Measurements from ENCODE around the gene NID2.

NID2 gene

DNA sequence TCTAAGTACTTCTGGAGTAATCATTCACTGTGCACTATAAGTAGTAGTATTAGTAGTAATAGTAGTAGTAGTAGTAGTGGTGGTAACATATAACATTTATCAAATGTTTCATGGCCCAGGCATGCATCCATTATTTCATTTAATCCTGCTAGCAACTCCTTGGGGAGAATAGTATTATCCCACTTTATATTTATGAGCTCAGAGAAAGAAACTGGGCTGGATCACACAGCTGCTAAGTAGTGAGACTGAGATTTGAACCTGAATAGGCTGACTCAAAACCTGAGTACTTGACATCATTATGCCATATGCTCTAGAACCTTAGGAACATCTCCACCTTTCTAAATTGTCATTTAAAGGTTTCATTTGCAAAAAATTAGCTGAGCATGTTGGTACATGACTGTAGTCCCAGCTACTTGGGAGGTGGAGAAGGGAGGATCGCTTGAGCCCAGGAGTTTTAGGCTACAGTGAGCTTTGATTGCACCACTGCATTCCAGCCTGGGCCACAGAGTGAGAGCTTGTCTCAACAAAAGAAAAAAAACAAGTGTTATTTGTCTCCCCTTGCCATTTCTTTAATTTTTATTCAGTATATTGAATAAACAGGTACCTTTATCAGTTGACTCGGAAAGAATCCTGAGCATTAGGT is 11.4 kb upstream of the NID2 start:
- in situ Hi-C loops (cut with MboI; ENCODE audit: low sequenced_read_pairs): no loop called here

DNA sequence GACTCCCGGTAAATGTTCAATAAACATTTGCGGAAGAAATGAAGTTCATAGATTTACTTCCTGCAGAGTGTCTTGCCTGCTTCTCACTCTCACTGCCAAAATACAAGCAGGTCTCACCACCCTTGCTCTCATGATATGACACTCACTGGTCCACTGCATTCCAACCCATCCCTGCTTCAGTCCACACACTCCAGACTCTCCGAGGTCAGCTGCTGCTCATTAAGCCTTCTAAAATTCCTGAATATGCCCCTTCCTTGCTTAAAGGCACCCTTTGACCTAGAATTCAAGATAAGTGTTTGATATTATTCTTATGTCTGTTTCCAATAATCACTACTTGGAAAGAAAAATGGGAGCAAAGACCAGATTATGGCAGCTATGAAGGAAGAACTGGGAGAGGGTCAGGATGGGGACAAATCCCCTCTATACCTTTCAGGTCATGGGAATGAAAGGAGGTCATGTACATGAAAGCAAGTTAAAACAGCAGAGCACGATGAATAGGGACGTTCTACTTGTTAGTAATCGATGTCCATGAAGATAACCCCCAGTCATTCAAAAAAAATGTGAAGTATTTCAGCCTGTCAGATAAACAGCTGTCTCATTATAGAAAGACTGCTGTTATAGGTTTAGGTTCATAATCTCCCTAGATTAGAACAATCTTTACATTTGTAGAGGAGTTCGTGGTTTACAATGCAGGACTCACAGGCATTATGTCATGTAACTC is 10.5 kb upstream of the NID2 start:
- in situ Hi-C loops (cut with MboI; ENCODE audit: low sequenced_read_pairs): no loop called here

DNA sequence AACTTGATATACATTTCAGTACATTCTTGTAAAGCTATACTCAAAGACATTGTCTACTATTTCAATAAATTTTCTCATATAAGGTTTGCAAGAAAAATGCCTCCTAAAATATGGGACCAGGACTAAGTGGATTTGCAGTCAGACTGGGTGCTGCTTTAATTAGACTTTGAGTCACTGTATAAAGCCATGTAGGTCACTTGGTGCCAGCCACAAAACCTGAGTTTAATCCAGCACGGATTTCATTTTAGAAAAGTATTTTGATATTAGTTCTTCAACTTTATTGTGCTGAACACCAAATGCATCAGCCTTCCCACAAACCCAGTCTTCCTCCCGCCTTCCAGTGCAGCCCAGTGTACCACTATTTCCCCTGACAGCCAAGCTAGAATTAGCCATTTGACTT is 9.9 kb upstream of the NID2 start:
- in situ Hi-C loops (cut with MboI; ENCODE audit: low sequenced_read_pairs): no loop called here

DNA sequence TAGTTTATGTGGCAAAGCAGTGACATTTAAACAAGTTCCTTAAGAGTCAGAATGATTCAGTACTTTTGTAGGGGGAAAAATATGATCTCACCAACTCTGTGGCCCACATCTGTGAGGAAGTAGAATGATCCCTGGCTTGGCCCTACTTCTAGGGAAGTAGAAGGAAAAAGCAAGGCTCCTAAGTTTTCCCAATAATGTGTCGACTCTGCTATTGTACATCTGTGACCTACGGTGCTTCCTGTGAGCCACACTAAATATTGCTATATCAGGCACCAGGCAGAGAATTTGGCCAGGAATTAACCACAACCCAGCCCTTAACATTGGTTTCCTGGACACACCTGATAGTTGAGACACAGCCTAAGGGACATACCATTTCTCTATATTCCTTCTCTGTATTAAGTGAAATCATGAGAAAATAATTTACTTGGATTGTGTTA is 9.3 kb upstream of the NID2 start:
- in situ Hi-C loops (cut with MboI; ENCODE audit: low sequenced_read_pairs): no loop called here

DNA sequence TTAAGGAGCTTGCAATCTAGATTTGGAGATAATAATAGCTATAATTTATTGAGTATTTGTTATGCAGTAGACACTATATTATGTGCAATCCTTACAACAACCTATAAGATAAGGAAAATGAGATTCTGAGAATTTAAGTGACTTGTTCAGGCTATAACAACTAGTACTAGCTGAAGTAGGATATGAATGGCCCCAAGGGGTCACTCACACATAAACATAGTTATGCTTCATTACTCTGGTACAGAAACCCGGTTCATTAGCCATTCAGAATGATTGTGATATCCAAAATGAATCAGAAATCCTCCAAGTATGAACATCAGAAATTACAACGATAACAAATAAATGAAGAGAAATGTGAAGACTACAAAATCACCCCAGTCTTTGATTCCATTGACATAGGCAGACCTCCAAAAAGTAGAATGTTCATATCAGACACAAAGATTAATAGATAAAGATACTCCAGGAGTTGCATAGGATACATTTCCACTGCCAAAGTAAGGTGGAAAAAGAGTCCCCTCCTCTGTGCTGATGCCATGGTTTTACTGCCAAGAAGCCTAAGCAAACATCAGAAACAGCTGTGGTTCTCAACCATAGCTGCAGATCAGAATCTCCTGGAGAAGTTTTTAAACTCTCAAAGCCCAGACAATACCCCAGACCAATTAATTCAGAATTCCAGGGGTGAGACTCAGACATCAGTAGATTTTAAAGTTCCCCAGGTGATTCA is 8.6 kb upstream of the NID2 start:
- in situ Hi-C loops (cut with MboI; ENCODE audit: low sequenced_read_pairs): no loop called here

DNA sequence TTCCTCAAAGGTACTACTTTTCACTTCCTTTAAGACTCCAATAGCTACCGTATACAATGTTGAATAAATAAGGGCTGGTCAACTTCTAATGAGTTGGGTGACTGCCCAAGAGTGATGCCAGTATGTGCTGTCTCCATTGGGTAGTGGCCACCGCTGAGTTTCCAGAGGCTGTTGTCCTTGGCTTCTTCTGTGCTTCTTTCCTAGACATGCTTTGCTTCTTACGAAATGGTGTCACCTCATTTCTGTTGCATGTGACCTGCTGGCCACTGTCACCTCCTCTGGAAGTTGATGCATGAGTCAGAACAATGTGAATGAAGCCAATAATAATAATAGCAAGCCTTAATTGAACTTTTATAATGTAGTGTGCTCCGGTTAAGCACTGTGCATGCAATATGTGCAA is 7.5 kb upstream of the NID2 start:
- in situ Hi-C loops (cut with MboI; ENCODE audit: low sequenced_read_pairs): no loop called here

DNA sequence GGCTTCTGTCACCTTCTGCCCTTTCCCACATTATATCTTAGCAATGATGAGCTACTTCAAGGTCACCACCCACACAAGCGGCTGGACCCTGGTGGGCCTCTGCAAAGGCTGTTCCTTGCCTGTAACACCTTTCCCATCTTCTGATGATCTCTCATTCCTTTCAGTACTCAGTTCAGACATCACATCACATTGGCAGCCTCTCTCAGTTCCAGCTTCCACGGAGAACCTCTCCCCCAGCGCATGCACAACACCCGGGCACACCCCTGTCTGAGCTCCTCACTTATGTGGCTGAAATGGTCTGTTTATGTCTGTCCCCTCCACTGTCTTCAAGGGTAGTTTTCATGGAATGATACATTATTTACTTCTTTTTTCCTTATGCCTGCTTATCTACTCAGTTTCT is 6.5 kb upstream of the NID2 start:
- in situ Hi-C loops (cut with MboI; ENCODE audit: low sequenced_read_pairs): no loop called here

DNA sequence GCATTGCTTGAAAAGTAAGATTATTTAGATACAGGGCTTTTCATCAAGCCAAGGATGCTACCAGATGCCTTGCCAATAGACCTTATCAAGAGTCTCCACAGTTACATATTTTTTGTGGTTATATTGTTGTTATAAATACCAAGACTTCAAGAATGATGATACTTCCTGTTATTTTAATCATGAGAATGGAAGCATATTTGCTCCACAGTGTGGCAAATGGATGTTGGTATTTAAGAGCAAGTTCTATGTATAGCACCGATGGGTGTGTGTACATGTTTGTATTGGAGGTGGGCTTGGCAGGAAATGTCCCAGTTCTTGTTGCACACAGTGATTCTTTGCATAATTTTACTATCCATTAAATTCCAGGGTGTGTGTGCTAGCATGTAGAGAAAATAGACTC is 4.4 kb upstream of the NID2 start:
- in situ Hi-C loops (cut with MboI; ENCODE audit: low sequenced_read_pairs): no loop called here

DNA sequence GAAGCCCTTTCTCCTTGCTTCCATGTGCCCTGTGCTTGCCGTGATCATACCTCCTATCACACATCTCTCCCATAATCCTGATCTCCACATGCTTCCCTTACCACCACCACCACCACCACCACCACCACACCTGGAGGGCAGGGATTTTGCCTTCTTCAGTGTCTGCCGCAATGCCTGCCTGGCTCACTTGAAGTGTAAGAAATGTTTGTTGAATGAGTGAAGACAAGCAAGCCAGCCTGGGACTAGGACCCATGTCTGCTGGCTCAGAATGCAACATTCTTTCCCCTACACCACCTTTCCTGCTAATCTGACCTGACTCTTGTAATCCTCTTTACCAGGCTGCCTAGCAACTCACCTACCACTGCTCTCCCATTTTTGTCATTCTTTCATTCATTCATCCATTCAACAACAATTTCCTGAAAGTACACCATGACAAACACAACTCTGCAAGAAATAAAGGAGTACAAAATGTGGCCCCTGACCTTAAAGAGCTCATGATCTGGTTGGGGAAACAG is 3.5 kb upstream of the NID2 start:
- in situ Hi-C loops (cut with MboI; ENCODE audit: low sequenced_read_pairs): no loop called here

DNA sequence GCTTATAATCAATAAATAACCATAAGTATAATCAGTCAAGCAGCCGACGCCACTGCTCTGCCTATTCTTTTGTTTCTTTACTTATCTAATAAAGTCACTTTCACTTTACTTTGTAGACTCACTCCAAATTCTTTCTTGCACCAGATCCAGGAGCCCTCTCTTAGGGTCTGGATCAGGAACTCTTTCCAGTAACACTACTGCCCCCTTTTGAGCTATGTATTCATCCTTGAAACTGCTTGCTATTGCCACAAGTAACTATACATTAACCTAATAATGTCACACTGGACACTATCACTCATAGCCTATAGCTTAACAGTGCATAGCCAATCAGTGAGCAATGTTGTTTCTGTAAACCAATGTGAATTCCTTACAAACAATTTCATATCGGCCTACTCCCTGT is 2.8 kb upstream of the NID2 start:
- in situ Hi-C loops (cut with MboI; ENCODE audit: low sequenced_read_pairs): no loop called here

DNA sequence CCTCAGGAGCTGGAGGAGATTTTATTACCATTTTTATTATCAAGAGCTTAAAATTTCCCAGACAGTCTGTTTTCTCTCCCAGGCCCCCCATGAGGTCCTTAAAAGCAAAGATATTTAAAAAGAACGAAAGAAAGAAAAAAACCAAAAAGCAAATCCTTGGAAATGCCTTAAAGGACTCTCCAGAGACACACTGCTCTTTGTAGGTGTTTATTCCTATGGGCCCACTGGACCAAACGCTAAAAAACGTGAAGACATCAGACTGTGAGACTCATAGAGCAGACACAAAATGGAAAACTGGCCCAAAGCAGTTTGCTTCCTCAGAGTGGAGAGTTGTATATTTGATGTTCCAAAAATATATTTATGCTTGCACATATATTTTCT is 1.2 kb upstream of the NID2 start:
- in situ Hi-C loops (cut with MboI; ENCODE audit: low sequenced_read_pairs): no loop called here

DNA sequence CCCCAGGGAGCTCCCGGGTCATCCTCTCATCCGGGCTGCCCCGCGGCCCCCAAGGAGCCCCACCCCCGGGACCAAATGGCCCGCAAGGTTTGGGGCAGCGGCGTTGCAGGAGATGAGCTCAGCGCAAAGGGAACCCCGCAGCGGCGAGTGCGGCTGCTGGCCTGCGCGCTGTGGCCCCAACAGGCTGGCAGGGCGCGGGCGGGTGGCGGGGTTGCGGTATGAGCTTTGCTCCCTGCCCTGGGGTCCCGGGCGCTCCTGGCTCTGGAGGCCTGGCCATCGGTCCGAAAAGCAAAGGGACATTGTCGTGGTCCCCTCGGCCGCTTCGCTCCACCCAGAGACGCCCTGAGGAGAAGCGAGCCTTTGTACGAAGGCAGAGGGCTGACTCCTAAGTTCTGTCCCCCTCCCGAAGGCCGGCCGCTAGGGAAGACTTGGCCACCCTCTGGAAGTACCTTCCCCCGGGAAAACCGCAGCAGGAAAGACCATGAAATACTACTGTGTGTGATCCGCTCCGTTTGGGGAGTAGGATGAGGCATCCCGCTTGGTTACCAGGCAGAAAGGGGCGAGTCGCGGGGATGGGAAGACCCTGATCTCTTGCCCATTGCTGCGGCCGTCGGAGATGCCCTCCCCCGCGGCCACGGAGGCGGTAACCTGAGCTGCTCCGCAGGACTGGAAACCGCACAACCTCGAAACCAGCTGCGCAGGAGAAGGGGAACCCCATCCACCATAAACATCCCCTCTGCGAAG is 620 bp upstream of the NID2 start:
- in situ Hi-C loops (cut with MboI; ENCODE audit: low sequenced_read_pairs): no loop called here

DNA sequence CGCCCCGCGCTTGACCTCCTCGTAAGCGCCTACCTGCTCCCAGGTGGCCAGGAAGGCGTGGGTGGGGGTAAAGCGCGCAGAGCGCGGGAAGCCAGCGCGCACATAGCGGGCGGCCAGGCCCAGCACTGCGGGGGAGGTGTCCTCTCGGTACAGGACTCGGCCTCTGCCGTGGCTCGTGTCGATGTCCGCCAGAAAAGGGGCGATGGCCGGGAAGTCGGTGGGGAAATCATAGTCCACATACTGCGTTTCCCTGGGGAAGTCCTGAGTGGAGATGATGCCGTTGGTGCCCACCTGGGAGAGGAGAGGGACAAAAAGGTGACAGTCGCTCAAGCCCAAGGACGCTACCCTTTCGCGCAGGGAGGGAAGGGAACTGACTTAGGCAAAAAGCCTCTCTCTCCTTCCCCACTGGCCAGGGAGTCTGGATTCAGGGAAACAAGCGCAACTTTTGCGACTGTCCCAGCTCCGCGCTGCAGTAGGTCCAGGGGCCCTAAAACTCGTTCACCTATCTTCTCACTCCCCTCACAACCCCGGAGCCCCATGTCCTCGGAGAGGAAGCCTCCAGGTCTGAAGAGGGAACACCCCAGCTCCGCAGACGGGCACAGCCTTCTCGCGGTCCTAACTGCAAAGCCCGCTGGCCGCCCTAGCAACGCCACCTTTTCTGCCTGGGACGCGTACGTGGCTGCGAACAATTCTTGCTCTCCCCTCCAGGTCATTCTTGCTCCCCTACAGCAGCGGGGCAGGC is 815 bp downstream of the NID2 start:
- in situ Hi-C loops (cut with MboI; ENCODE audit: low sequenced_read_pairs): no loop called here

DNA sequence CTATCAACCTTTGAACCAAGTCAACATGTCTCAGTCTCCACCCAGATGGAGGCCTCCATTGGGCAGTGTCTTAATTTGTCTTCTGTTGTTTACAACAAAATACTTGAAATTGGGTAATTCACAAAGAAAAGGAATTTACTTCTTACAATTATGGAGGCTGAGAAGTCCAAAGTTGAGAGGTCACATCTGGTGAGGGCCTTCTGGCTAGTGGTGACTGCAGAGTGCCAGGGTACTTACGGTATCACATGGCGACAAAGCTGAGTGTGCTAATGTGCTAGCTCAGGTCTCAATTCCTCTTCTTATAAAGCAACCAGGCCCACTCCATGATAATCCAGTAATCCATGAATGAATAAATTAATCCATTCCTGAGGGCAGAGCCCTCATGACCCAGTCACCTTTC is 4.7 kb downstream of the NID2 start:
- in situ Hi-C loops (cut with MboI; ENCODE audit: low sequenced_read_pairs): no loop called here

DNA sequence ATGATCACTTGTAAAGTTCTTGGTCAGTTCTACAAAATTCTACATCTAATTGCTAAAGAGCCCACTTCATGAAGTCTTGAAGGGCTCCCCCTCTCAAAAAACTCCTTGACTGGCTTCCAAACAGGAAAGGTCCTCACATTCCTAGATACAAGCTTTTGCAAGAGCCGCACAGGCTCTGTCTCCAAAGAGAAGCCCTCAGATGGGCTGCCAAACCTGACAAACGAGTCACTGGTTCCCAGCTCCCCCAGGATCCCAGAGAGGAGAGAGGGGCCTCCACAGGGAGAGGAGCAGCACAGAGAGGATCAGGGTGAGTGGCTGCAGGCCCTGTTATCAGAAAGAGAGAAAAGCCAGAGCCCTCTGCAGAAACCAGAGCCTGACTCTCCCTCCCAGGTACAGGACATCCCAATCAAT is 5.8 kb downstream of the NID2 start:
- in situ Hi-C loops (cut with MboI; ENCODE audit: low sequenced_read_pairs): no loop called here

DNA sequence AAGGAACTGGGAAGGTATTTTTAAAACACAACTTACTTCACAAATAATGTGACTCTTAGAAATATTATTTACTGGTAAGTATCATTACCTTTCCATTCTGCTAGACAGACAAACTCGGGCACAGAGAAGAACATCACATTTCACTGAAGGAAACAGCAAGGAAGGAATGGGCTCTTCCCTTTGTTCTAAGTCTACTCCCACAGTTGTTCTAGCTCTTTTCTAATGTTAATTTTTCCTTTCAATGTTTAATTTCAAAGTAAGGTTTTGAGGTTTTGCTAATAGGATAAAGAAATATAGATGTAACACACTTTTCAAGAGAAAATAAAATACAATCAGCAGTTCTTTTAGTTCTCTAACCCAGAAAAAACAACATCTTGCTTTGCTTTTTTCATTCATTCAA is 7.0 kb downstream of the NID2 start:
- in situ Hi-C loops (cut with MboI; ENCODE audit: low sequenced_read_pairs): no loop called here

DNA sequence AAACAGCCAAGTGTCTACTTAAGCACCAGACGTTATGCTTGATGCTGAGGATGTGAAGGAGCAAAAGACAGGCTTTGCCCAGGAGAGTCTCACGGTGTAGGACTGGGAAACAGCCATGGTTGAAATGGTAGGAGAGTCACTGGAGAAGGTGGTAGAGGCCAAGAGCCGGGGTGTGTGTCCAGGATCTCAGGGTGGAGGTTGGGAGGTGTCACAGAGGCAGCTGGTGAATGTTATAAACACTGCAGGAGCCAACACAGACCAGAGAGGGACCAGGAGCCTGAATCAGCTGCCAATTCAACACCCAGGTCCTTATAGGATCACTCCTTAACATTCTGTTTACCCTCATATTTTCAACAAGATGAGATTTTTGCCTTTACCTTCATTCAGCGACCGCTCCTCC is 7.5 kb downstream of the NID2 start:
- in situ Hi-C loops (cut with MboI; ENCODE audit: low sequenced_read_pairs): no loop called here

DNA sequence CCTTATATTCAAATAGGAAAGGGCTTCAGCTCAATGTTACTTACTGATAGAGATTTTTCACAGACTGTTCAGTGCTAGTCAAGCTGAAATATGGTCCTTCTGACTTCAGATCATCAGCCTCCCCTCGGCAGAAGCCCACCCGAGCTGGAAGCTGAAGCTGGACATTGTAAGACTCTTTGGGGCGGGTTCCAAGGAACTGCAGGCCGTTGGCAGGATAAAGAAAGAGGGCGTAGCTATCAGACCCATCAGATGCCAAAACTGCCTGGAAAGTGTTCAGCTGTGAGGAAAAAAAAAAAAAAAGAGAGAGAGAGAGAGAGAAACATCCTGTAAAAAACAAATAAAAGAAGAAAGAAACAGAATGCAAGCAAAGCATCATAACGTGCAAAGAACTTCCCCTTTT is 8.8 kb downstream of the NID2 start:
- in situ Hi-C loops (cut with MboI; ENCODE audit: low sequenced_read_pairs): no loop called here

DNA sequence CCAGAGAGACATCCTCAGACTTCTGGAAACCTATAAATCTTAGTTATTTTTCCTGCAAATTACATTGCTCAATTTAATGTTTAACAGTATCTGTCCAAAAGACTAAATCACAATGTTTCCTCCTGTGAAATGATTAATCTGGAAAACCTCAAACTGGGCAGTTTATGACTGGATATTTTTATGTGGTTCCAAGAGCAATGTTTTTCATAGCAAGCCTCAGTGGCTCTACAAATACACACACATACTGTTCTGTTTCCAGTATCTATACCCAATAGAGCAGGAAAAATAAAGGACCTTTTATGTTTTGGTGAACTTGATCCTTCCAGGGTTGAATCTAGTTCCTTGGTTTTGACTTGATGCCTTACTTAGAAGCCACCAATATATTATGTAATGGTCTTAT is 9.2 kb downstream of the NID2 start:
- in situ Hi-C loops (cut with MboI; ENCODE audit: low sequenced_read_pairs): no loop called here

DNA sequence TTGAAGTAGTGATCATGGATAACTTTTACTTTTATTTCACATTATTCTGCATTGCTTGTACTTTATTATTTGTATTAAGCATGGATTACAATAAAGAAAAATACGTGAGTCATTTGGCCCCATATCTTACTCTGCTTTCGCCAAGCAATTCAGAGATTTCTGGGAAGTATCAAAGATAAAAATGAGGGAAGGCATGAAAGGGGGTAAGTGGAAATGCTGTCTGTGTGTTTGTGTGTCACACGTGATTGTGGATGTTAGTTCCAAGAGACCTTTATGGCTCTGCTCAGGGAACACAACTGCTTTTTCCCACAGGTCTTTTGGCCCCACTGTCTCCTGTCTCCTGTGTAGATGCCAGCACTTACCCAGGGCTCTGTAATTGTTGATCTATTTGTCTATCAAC is 10.5 kb downstream of the NID2 start:
- in situ Hi-C loops (cut with MboI; ENCODE audit: low sequenced_read_pairs): no loop called here

DNA sequence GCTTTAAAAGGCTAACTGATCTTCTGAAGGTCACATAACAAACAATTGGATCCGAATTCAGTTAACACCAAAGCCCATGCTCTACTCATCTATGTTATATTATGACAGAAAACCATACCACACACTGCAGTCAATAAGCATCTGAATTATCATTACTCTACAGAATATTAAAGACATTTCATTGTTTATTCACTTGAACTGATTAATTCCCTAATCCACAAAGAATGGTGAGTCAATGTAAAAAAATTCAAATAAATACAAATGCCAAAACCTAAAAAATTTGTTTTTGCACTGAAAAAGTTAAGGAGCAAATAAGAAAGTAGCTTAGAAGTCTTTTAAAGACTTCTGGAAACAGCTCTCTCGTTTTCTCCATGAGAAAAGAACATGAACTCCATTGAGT is 13.7 kb downstream of the NID2 start:
- in situ Hi-C loops (cut with MboI; ENCODE audit: low sequenced_read_pairs): no loop called here
